ENCODE data around the gene GALNTL6.

DNA sequence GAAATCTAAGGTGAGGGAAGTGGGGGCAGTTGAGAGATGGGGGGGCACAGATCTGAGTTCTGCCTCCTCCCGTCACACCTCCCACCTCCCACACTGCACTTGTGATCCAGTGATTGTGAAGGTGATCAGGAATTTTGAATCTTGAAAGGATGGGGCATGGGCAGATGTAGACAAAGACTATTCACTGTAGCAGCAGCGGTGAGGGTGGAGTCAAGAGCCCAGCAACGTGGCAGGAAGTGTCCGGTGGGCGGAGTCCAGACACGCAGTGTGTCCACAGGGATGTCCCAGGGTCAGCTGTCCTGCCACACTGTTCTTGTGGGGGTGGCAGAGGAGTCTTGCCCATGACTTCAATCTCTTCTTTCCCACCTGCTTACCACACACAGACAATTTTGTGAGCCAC, 1024.9 kb downstream of the GALNTL6 start:
- TF ChIP-seq POLR2A (IDR thresholded peaks at IDR 0.05; ENCODE audit: low read depth, low read length) (no peak), POLR2AphosphoS5 (IDR thresholded peaks at IDR 0.05; ENCODE audit: low read depth, low read length) (no peak), TAF1 (IDR thresholded peaks at IDR 0.05; ENCODE audit: low read depth, low read length) (no peak), SPI1 (IDR thresholded peaks at IDR 0.05; ENCODE audit: low read depth, low read length) (no peak), POU2F2 (IDR thresholded peaks at IDR 0.05; ENCODE audit: low read depth, low read length) (no peak)
